Effector CD4-positive, alpha-beta T cell (primary cell): Measurements from ENCODE around the gene THBD.

Source experiments
- DNase-seq: peaks from one replicate; pipeline ENCODE4 v3.0.0-alpha.2; 2020

THBD gene

GRCh38 chr20:23084282-23084844, 34.9 kb upstream of the THBD start:
- DNase-seq, result no peak

GRCh38 chr20:23083553-23084220, 34.2 kb upstream of the THBD start:
- no peak for DNase-seq

GRCh38 chr20:23082846-23083552, 33.5 kb upstream of the THBD start:
- no peak for DNase-seq

GRCh38 chr20:23081263-23081819, 31.9 kb upstream of the THBD start:
- no peak for DNase-seq

- no peak for DNase-seq
Measured at GRCh38 chr20:23080521-23080920, 31.0 kb upstream of the THBD start.

GRCh38 chr20:23079926-23080325, 30.5 kb upstream of the THBD start:
- no peak for DNase-seq

- DNase-seq, result no peak
Measured at GRCh38 chr20:23079016-23079351, 29.5 kb upstream of the THBD start.

- DNase-seq, result no peak
Measured at GRCh38 chr20:23078351-23079015, 29.0 kb upstream of the THBD start.

GRCh38 chr20:23077277-23077676, 27.8 kb upstream of the THBD start:
- no peak for DNase-seq

GRCh38 chr20:23074052-23074451, 24.6 kb upstream of the THBD start:
- DNase-seq, result no peak

GRCh38 chr20:23072892-23073586, 23.6 kb upstream of the THBD start:
- no peak for DNase-seq

GRCh38 chr20:23071996-23072395, 22.5 kb upstream of the THBD start:
- no peak for DNase-seq

- no peak for DNase-seq
Measured at GRCh38 chr20:23071398-23071797, 21.9 kb upstream of the THBD start.

GRCh38 chr20:23069108-23069507, 19.6 kb upstream of the THBD start:
- no peak for DNase-seq

GRCh38 chr20:23068283-23068682, 18.8 kb upstream of the THBD start:
- no peak for DNase-seq

GRCh38 chr20:23066772-23067171, 17.3 kb upstream of the THBD start:
- no peak for DNase-seq

GRCh38 chr20:23065266-23066201, 16.1 kb upstream of the THBD start:
- DNase-seq, result no peak

GRCh38 chr20:23063581-23063980, 14.1 kb upstream of the THBD start:
- DNase-seq, result no peak

- no peak for DNase-seq
Measured at GRCh38 chr20:23063168-23063567, 13.7 kb upstream of the THBD start.

- no peak for DNase-seq
Measured at GRCh38 chr20:23062632-23063031, 13.2 kb upstream of the THBD start.

- no peak for DNase-seq
Measured at GRCh38 chr20:23061734-23062561, 12.5 kb upstream of the THBD start.
